ENCODE results near the gene PPBP. TPM values are rescaled to one million over a fixed set of nuclear protein-coding genes. Genes with fewer than 3 reads are reported as not detected.
"Not testable (repeated sequence)": the region's sequence is repeated elsewhere in the genome, so short reads cannot be mapped to it uniquely, and the experiment has no call there.

PPBP gene
- total RNA-seq, 1 donor from 2014 or later: not detected

DNA sequence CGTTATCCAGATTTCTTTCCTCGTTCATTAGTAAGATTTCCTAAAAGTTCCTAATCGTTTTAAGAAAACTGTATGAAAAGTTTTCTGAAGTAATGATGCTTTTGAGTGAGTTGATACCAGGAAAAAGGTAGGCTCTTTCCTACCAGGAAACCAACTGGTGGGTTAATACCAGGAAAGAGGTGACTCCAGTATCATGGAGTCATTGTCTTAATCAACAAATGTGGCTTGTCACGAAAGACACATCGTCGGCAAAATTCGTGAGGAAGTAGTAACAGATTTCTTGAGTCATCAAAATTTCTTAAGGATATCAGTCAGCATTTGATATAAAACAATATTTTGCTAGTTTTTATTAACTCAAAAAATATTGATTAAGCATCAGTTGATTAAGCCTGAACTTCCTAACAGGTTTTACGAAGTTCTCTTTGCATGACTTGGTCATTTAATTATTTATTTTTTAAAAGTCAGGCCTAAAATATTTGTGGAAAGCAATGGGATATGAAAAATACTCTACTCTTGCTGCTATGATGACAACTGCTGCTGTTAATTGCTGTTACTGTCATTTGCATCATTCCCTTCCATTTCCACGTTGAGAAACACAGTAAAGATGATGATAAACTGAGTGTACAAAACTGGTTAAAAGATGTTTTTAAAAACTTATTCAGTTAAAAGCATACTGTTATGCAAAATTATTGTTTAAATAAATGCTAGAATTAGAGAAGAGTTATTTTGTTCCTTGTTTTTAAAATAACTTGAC, 3.2 kb upstream of the PPBP start:
- TF ChIP-seq, protein P1, sequence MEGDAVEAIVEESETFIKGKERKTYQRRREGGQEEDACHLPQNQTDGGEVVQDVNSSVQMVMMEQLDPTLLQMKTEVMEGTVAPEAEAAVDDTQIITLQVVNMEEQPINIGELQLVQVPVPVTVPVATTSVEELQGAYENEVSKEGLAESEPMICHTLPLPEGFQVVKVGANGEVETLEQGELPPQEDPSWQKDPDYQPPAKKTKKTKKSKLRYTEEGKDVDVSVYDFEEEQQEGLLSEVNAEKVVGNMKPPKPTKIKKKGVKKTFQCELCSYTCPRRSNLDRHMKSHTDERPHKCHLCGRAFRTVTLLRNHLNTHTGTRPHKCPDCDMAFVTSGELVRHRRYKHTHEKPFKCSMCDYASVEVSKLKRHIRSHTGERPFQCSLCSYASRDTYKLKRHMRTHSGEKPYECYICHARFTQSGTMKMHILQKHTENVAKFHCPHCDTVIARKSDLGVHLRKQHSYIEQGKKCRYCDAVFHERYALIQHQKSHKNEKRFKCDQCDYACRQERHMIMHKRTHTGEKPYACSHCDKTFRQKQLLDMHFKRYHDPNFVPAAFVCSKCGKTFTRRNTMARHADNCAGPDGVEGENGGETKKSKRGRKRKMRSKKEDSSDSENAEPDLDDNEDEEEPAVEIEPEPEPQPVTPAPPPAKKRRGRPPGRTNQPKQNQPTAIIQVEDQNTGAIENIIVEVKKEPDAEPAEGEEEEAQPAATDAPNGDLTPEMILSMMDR (IDR thresholded peaks at IDR 0.05; ENCODE audit: partially characterized antibody, unreplicated experiment): no peak
- Mint-ChIP-seq H3K27me3 (ENCODE audit: unreplicated experiment) (no peaks in the 10 kb centered on the region), H3K36me3 (ENCODE audit: unreplicated experiment) (no peaks in the 10 kb centered on the region), H3K4me3 (ENCODE audit: unreplicated experiment) (no peak overlapping the region), H3K9me3 (ENCODE audit: unreplicated experiment) (no peaks in the 10 kb centered on the region), H3K27ac (ENCODE audit: unreplicated experiment) (no peak overlapping the region), H3K4me1 (ENCODE audit: low read depth, unreplicated experiment) (no peaks in the 10 kb centered on the region)
- no peak for DNase-seq

DNA sequence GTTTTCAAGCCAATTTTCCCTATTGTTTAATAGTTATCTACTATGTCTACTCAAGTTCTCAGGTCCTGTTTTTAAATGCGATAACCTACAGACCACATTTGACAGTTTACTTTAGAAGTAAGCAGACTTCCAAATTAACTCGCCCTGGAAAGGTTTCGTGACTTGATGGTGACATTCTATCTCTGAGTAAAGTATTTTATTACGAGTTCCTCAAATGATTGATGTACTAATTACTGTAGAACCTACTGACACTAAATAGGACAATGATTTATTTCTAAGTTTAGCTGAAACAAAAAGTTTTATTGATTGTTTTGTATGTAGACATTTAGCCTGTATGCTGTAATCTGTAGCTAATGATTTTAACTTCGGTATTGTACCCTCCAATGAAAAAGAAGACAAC, 1.9 kb upstream of the PPBP start:
- H3K9me3 Mint-ChIP-seq (ENCODE audit: unreplicated experiment): no peaks in the 10 kb centered on the region
- no peak overlapping the region for H3K27ac Mint-ChIP-seq (ENCODE audit: unreplicated experiment)
- H3K27me3 Mint-ChIP-seq (ENCODE audit: unreplicated experiment): no peaks in the 10 kb centered on the region
- H3K4me3 Mint-ChIP-seq (ENCODE audit: unreplicated experiment): no peak overlapping the region
- no peak for DNase-seq
- no peaks in the 10 kb centered on the region for H3K4me1 Mint-ChIP-seq (ENCODE audit: low read depth, unreplicated experiment)
- TF ChIP-seq, protein P1 (IDR thresholded peaks at IDR 0.05; ENCODE audit: partially characterized antibody, unreplicated experiment): no peak
- no peaks in the 10 kb centered on the region for H3K36me3 Mint-ChIP-seq (ENCODE audit: unreplicated experiment)

GRCh38 chr4:73989031-73989430, 1.0 kb upstream of the PPBP start:
- Mint-ChIP-seq H3K36me3 (ENCODE audit: unreplicated experiment) (no peaks in the 10 kb centered on the region), H3K9me3 (ENCODE audit: unreplicated experiment) (no peaks in the 10 kb centered on the region), H3K4me3 (ENCODE audit: unreplicated experiment) (no peak overlapping the region), H3K27me3 (ENCODE audit: unreplicated experiment) (no peaks in the 10 kb centered on the region), H3K4me1 (ENCODE audit: low read depth, unreplicated experiment) (no peaks in the 10 kb centered on the region), H3K27ac (ENCODE audit: unreplicated experiment) (no peak overlapping the region)
- TF ChIP-seq, protein P1 (IDR thresholded peaks at IDR 0.05; ENCODE audit: partially characterized antibody, unreplicated experiment): no peak
- no peak for DNase-seq

DNA sequence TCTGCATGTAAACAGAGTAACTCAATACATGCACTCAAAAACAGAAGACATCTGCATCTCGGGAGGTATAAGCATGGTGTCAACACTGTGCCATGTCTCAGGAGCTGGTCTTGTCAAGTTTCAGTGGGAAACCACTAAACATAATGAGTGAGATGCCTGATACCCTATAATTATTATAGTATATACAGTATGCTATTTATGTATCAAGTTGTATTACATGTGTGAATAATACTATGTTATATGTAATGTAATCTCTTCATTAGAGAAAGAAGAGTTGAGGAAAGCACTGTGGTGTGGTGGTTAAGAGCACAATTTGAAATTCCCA, 2.5 kb downstream of the PPBP start:
- Mint-ChIP-seq H3K4me1 (ENCODE audit: low read depth, unreplicated experiment) (no peaks in the 10 kb centered on the region), H3K27ac (ENCODE audit: unreplicated experiment) (no peak overlapping the region), H3K9me3 (ENCODE audit: unreplicated experiment) (no peaks in the 10 kb centered on the region), H3K4me3 (ENCODE audit: unreplicated experiment) (no peak overlapping the region), H3K27me3 (ENCODE audit: unreplicated experiment) (no peaks in the 10 kb centered on the region), H3K36me3 (ENCODE audit: unreplicated experiment) (no peaks in the 10 kb centered on the region)
- no peak for DNase-seq
- TF ChIP-seq, protein P1 (IDR thresholded peaks at IDR 0.05; ENCODE audit: partially characterized antibody, unreplicated experiment): no peak

DNA sequence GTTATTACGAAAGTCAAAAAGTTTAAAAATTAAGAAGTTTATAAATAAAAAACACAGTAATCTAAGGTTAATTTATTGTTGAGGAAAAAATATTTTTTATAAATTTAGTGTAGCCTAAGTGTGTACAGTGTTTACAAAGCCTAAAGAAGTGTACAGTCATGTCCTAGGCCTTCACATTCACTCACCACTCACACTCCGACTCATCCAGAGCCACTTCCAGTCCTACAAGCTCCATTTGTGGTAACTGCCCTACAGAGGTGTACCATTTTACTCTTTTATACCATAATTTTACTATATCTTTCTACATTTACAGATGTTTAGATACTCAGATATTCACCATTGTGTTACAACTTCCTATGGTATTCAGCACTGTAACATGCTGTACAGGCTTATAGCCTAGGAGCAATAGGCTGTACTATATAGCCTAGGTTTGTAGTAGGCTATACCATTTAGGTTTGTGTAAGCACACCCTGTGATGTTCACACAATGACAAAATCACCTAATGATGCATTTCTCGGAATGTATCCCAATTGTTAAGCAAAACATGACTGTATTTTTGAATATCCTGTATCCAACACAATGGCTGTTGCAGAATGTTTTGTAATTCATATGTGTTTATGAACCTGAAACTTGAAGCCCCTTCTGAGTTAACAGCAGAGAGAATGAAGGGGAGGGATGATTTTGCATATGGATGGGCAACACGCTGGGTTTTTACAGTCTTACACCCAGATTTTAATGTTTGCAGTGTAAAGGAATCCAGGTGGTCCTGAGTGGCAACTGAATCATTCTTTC, 3.1 kb downstream of the PPBP start:
- H3K4me1 Mint-ChIP-seq (ENCODE audit: low read depth, unreplicated experiment): no peaks in the 10 kb centered on the region
- H3K27ac Mint-ChIP-seq (ENCODE audit: unreplicated experiment): no peak overlapping the region
- H3K36me3 Mint-ChIP-seq (ENCODE audit: unreplicated experiment): no peaks in the 10 kb centered on the region
- no peak for DNase-seq
- H3K27me3 Mint-ChIP-seq (ENCODE audit: unreplicated experiment): no peaks in the 10 kb centered on the region
- H3K4me3 Mint-ChIP-seq (ENCODE audit: unreplicated experiment): no peak overlapping the region
- no peaks in the 10 kb centered on the region for H3K9me3 Mint-ChIP-seq (ENCODE audit: unreplicated experiment)
- TF ChIP-seq, protein P1 (IDR thresholded peaks at IDR 0.05; ENCODE audit: partially characterized antibody, unreplicated experiment): no peak

DNA sequence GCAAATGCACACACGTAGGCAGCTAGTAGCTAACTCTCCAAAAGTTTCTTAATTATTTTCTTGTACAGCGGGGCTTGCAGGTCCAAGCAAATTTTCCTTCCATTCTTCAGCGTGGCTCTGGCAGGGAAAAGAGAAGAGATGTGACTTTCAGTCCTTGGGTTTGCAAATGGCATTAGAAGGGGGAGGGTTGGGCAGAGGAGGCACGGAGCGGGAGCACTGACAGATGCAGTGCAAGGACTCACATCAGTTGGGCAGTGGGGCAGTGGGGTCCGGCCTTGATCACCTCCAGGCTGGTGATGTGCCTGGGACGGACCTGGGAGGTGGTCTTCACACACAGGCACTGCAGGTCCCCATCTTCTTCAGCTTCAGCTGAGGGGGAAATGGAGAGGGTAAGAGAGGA, 6.8 kb downstream of the PPBP start:
- not testable (repeated sequence) for H3K4me3 Mint-ChIP-seq (ENCODE audit: unreplicated experiment); H3K9me3 Mint-ChIP-seq (ENCODE audit: unreplicated experiment)

More for the DNA sequence above, 6.8 kb downstream of the PPBP start:
- not testable (repeated sequence) for H3K4me1 Mint-ChIP-seq (ENCODE audit: low read depth, unreplicated experiment); H3K36me3 Mint-ChIP-seq (ENCODE audit: unreplicated experiment); H3K27me3 Mint-ChIP-seq (ENCODE audit: unreplicated experiment); H3K27ac Mint-ChIP-seq (ENCODE audit: unreplicated experiment); DNase-seq
